OCI-LY1 (cell line): ENCODE data around the gene TES.

Experiments used
- H2AFZ ChIP-seq: fragments of 200-600 bp; sonication (generic), shearing (Covaris generic); 2 replicates; pipeline ENCODE4 v1.6.0; 2014; ENCODE audit warnings: antibody characterized with exemption, mild to moderate bottlenecking, low read length
- H3F3A ChIP-seq: fragments of 200-600 bp; sonication (generic), shearing (Covaris generic); 2 replicates; pipeline ENCODE4 v1.6.0; 2014; ENCODE audit warnings: mild to moderate bottlenecking, antibody characterized with exemption, low read length, moderate library complexity; ENCODE audit not compliant: insufficient read depth
- H3K27ac ChIP-seq: fragments of 200-600 bp; sonication (generic); 2 replicates; pipeline ENCODE4 v1.5.1; 2014; ENCODE audit warnings: low read length, mixed run types, mild to moderate bottlenecking, low read depth; ENCODE audit not compliant: poor library complexity, severe bottlenecking
- H3K27me3 ChIP-seq: fragments of 200-600 bp; sonication (generic); 2 replicates; pipeline ENCODE4 v1.6.0; 2014; ENCODE audit warnings: antibody characterized with exemption, mild to moderate bottlenecking, low read length, moderate library complexity; ENCODE audit not compliant: insufficient read depth
- H3K36me3 ChIP-seq: fragments of 200-600 bp; sonication (generic); 2 replicates; pipeline ENCODE4 v1.6.1; 2014; ENCODE audit warnings: mild to moderate bottlenecking, antibody characterized with exemption, low read length, moderate library complexity, mixed read lengths; ENCODE audit not compliant: insufficient read depth
- H3K4me1 ChIP-seq: fragments of 200-600 bp; sonication (generic); 2 replicates; pipeline ENCODE4 v1.5.1; 2014; ENCODE audit warnings: mild to moderate bottlenecking, low read length, moderate library complexity; ENCODE audit not compliant: insufficient read depth, severe bottlenecking
- H3K4me2 ChIP-seq: fragments of 200-600 bp; sonication (generic), shearing (Covaris generic); 2 replicates; pipeline ENCODE4 v1.6.1; 2014; ENCODE audit warnings: low read length
- H3K4me3 ChIP-seq: fragments of 200-600 bp; sonication (generic); 2 replicates; pipeline ENCODE4 v1.5.1; 2014; ENCODE audit warnings: low read length, low read depth, mild to moderate bottlenecking, mixed read lengths; ENCODE audit not compliant: poor library complexity, severe bottlenecking
- H3K79me2 ChIP-seq: fragments of 200-600 bp; shearing (Covaris generic); 2 replicates; pipeline ENCODE4 v1.6.1; 2016; ENCODE audit warnings: mixed run types, low read length, mixed read lengths; ENCODE audit not compliant: insufficient read depth
- H3K9ac ChIP-seq: fragments of 200-600 bp; sonication (generic), shearing (Covaris generic); 2 replicates; pipeline ENCODE4 v1.6.1; 2014; ENCODE audit warnings: mild to moderate bottlenecking, low read length, mixed read lengths
- H3K9me2 ChIP-seq: fragments of 200-600 bp; sonication (generic), shearing (Covaris generic); 2 replicates; pipeline ENCODE4 v1.6.1; 2014; ENCODE audit warnings: low read depth, mild to moderate bottlenecking, low read length, mixed read lengths
- H3K9me3 ChIP-seq: fragments of 200-600 bp; shearing (Covaris generic); 2 replicates; pipeline ENCODE4 v1.6.1; 2014; ENCODE audit warnings: low read length, mixed read lengths
- H4K20me1 ChIP-seq: fragments of 200-600 bp; sonication (generic), shearing (Covaris generic); 2 replicates; pipeline ENCODE4 v1.6.0; 2016; ENCODE audit warnings: mild to moderate bottlenecking, low read length; ENCODE audit not compliant: insufficient read depth
- CTCF ChIP-seq: fragments of 200-600 bp; sonication (generic), shearing (Covaris generic); IDR thresholded peaks from 2 replicates; pipeline ENCODE4 v1.5.1; 2017; ENCODE audit warnings: mild to moderate bottlenecking, antibody characterized with exemption, low read length, moderate library complexity, mixed read lengths
- EZH2 ChIP-seq: fragments of 200-600 bp; sonication (generic), shearing (Covaris generic); IDR thresholded peaks from 2 replicates; pipeline ENCODE4 v1.8.0; 2017; ENCODE audit warnings: borderline replicate concordance, mixed run types, mild to moderate bottlenecking, antibody characterized with exemption, low read length, moderate library complexity, mixed read lengths

TES gene

GRCh38 chr7:116277070-116277469 is 66.7 kb downstream of the TES start:
- Histone ChIP-seq H3K27ac (no peak overlapping the region), H3F3A (no peaks in the 10 kb centered on the region), H4K20me1 (no peaks in the 10 kb centered on the region), H3K36me3 (no peaks in the 10 kb centered on the region), H3K4me3 (no peak overlapping the region), H3K9ac (no peak overlapping the region), H3K9me3 (no peaks in the 10 kb centered on the region), H3K79me2 (no peaks in the 10 kb centered on the region), H3K9me2 (no peaks in the 10 kb centered on the region), H3K27me3 (no peaks in the 10 kb centered on the region), H2AFZ (no peak overlapping the region), H3K4me2 (no peak overlapping the region), H3K4me1 (no peaks in the 10 kb centered on the region)
- TF ChIP-seq CTCF: no peak
- no peak for TF ChIP-seq EZH2

GRCh38 chr7:116279217-116279616 is 68.9 kb downstream of the TES start:
- H3K4me1 ChIP-seq: no peaks in the 10 kb centered on the region
- H3F3A ChIP-seq: no peaks in the 10 kb centered on the region
- H3K9ac ChIP-seq: no peak overlapping the region
- H4K20me1 ChIP-seq: no peaks in the 10 kb centered on the region
- no peaks in the 10 kb centered on the region for H3K36me3 ChIP-seq
- H3K9me3 ChIP-seq: no peaks in the 10 kb centered on the region
- H3K4me2 ChIP-seq: no peak overlapping the region
- H3K4me3 ChIP-seq: no peak overlapping the region
- no peak overlapping the region for H3K27ac ChIP-seq
- H3K79me2 ChIP-seq: no peaks in the 10 kb centered on the region
- H2AFZ ChIP-seq: no peak overlapping the region
- TF ChIP-seq EZH2: no peak
- H3K27me3 ChIP-seq: no peaks in the 10 kb centered on the region
- no peaks in the 10 kb centered on the region for H3K9me2 ChIP-seq

GRCh38 chr7:116280803-116281202 is 70.5 kb downstream of the TES start:
- Histone ChIP-seq H3K4me1 (no peaks in the 10 kb centered on the region), H3K27me3 (no peaks in the 10 kb centered on the region), H3K36me3 (no peaks in the 10 kb centered on the region), H3K4me2 (no peak overlapping the region), H4K20me1 (no peaks in the 10 kb centered on the region), H3K9ac (no peak overlapping the region), H3K9me2 (no peaks in the 10 kb centered on the region), H2AFZ (no peak overlapping the region), H3K4me3 (no peak overlapping the region), H3K9me3 (no peaks in the 10 kb centered on the region), H3F3A (no peaks in the 10 kb centered on the region), H3K79me2 (no peaks in the 10 kb centered on the region), H3K27ac (no peak overlapping the region)
- no peak for TF ChIP-seq EZH2
- no peak for TF ChIP-seq CTCF

DNA sequence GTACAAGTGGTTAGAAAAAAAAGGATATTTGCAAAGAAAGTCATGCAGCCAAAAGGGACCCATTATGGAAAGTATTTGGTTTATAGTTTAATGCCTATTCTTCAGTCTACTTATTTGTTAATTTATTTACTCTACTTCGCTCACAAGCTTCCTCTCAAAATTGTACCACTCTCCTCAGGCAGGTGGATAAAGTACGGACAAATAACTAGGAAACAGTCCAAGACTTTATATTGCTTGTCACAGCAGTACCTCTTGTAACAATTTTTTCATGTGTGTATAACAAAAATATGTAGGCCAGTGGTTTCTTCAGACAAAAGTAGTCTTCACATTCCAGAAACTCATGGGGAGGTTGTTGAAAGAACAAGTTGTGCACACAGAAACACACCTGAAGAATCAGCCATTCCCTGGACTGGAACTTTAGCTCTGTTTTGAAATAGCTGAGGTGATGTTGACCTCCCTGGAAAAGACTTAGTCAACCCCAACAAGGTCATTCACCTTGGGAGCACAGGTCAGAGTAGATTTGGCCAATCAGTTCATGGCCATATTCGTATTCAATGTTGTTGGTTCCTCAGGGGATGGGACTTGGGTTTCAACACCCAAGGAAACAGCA is 73.4 kb downstream of the TES start:
- Histone ChIP-seq H3F3A (no peaks in the 10 kb centered on the region), H3K9ac (no peak overlapping the region), H3K27me3 (no peaks in the 10 kb centered on the region), H3K79me2 (no peaks in the 10 kb centered on the region), H3K9me3 (no peaks in the 10 kb centered on the region), H4K20me1 (no peaks in the 10 kb centered on the region), H3K27ac (no peak overlapping the region), H3K9me2 (no peaks in the 10 kb centered on the region), H3K4me2 (no peak overlapping the region), H3K4me3 (no peak overlapping the region), H3K4me1 (no peaks in the 10 kb centered on the region), H3K36me3 (no peaks in the 10 kb centered on the region), H2AFZ (no peak overlapping the region)
- TF ChIP-seq CTCF: no peak
- no peak for TF ChIP-seq EZH2
